ENCODE results near the gene PLIN3.
"Not testable (repeated sequence)": the region's sequence is repeated elsewhere in the genome, so short reads cannot be mapped to it uniquely, and the experiment has no call there.

Gene PLIN3, protein sequence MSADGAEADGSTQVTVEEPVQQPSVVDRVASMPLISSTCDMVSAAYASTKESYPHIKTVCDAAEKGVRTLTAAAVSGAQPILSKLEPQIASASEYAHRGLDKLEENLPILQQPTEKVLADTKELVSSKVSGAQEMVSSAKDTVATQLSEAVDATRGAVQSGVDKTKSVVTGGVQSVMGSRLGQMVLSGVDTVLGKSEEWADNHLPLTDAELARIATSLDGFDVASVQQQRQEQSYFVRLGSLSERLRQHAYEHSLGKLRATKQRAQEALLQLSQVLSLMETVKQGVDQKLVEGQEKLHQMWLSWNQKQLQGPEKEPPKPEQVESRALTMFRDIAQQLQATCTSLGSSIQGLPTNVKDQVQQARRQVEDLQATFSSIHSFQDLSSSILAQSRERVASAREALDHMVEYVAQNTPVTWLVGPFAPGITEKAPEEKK
- 19.1 reads per million, percentile 46 among the genes with 10 or more reads in this experiment for total RNA-seq

DNA sequence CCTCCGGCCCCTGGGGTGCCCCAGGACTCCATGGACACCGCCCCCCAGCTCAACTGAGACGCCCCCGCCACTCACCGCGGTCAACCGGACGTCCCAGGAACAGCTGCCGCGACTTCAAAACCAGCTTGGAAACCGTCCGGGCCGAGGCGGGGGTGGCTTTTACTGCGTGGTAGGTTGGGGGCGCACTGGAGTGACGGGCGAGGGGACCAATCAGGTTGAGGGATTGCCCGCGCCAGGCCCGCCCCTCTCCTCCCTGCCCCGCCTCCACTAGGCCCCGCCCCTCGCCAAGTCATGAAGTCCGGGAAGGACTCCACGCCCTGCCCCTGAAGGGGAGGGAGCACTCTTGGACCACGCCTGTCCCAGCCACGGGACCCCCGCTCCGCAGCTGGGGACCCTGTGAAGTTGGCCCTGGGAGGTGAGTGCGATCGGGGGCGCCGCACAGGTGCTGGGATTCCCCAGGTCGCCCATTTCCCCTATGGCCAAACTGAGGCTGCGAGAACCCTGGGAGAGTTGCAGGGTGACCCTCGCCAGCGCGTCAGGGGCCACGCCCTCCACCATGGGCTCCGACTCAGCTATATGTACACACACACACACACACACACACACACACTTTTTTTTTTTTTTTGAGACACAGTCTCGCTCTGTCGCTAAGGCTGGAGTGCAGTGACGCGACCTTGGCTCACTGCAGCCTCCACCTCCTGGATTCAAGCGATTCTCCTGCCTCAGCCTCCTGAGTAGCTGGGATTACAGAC is at the start of gene PLIN3:
Gene PLIN3 (minus strand): TSS at position 134 of the 752 bp plus-strand sequence. CDS start 6,273 bp downstream, outside the sequence.
- peak; percentile 84 for DNase-seq

DNA sequence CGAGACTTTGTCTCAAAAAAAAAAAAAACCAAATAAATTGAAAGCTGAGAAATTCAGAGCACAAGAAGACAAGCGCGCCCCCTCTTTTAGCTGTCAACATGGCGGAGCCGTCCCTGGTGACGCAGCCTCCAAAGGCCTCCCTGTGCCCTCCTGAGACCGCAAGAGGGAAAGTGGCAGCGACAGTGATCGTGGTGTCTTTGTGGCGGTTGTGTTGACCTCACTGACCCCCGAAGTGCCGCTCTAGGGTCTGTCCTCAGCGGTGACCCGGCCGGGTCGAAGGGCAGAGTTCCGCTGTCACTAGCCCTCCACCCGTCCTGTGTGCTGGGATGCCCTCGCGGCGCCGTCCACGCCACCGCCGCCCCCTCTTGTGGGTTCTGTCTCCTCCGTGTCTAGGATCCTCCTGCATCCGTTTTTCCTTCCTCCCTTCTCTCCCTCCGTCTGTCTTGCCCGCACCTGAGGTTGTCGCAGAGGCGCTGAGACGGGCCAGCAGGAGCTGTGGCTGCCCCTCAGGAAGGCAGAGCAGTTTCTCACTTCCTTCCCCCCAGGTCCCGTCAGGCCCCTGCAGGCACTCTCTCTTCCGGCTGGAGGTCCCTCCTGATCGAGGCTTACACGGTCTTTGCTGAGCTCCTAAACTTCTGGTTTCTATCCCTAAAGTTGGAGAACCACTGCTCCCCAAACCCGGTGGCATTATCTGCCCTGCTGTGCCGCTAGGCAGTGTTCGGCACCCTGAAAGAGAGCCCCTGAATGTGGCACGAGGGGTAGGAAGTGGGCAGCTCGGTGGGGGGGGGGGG is 49.0 kb upstream of the PLIN3 start:
- DNase-seq, result no peak

DNA sequence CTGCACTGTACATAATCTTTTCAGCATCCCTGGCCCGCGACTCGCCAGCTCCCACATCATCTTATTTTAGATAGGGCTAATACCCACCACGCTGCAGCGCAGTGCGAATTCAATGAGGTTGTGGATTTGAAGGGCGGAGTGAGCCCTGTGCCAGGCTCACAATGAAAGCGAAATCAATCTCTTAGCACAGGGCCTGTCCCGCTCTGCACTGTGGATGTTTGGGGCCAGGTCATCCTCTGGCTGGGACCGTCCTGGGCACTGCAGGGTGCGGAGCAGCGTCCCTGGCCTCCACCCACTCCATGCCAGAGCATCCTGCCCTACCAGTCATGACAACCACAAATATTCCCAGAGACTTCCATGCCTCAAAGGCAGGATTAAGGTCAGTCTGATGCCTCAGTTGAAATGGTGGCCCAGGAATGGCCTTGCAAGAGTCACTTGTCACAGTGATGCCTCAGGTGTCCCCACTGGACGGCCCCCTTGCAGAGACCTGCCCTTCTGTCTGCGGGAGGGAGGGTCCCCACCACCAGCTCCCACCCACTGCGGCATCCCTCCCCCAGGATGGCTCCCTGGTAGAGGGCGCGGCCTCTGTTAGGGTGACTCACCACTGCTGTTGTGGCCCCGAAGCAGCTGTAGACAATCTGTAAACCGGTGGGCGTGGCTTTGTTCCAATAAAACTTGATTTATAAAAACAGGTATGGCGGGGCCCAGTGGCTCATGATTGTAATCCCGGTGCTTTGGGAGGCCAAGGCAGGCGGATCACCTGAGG is 47.5 kb upstream of the PLIN3 start:
- peak; percentile 73 for DNase-seq

DNA sequence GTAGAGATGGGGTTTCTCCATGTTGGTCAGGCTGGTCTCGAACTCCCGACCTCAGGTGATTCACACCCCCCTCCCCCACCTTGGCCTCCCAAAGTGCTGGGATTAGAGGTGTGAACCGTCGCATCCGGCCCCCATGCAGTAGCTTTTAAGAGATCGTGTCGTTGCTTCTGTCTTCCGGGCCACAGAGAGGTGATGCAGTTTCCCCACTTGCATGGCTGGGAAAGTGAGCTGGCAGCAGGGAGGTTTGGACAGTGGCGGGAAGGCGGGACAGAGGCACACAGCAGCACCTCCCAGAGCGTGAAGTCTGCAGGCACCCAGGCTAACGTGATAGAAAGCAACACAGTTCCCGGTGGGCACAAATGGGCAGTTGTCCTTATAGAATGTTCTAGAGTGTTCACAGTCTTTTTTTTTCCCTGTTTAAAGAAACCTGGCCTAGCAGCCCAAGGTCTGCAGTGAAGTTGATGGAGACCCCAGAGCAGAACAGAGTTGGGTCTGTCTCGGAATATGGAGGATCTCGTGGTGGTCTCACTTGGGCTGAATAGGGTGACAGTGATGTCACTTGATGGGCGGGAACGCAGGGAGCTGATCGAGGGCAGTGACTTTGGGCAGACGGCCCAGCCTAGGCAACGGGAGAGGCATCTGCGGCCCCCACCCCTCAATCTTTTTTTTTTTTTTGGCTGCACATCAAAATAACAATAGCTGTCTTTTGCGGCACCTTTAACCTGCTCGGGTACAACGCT is 46.7 kb upstream of the PLIN3 start:
- no peak for DNase-seq

DNA sequence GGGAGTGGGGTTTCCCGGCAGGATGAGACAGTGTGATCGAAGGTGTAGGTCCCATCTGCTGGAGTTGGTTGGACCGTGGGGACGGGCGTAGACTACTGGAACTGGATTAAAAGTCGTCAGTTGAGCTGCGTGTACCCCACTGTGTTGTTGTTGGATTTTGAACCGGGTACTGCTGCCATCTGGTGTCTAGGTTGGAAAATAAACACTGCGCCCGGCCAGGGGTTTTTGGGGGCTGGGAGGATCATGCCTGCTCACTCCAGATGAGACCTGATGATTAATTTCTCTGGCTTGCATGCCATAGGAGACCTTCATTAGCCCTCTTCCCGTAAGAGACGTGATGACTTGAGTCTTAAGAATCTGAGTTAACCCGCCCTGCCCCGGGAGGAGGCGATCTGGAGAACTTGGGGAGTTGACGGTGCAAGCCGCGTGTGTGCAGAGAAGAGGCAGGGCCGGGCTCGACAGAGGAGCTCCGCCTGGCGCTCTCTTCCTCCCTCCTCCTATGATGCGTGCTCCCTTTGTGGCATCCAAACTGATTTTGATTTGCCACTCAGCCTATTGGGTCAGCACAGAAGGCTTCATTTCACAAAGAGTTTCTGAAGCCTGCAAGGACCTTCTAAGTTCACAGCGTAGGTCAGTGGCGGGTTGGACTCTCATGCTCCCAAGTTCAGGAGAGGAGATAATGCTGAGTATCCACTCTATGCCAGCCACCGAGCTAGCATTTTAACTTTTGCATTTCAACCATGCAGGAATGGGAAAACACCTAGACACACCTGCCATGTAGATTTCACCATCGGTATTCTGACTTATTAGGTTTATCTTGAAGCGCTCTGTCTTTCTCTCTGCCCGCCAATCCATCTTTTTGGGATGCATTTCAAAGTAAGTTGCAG is 44.6 kb upstream of the PLIN3 start:
- peak; percentile 59 for DNase-seq

DNA sequence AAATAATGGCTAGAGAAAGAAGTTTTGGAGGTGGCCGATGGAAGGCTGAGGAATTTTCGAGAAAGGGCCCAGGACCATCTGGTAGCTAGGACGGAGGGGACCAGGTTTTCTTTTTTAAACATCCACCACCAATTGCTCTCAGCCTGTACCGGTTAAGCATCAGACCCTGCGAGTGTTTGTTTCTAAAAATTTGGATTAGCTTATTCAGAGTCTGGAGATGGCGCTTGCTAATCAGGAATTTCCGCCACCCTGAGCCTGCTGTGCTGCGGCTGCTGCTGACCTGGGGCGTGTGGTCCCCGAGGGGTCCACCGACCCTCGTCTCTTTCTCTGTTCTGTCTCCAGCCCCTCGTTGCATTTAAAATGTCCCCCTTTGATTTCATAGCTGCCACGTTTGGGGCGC is 43.8 kb upstream of the PLIN3 start:
- no peak for DNase-seq

DNA sequence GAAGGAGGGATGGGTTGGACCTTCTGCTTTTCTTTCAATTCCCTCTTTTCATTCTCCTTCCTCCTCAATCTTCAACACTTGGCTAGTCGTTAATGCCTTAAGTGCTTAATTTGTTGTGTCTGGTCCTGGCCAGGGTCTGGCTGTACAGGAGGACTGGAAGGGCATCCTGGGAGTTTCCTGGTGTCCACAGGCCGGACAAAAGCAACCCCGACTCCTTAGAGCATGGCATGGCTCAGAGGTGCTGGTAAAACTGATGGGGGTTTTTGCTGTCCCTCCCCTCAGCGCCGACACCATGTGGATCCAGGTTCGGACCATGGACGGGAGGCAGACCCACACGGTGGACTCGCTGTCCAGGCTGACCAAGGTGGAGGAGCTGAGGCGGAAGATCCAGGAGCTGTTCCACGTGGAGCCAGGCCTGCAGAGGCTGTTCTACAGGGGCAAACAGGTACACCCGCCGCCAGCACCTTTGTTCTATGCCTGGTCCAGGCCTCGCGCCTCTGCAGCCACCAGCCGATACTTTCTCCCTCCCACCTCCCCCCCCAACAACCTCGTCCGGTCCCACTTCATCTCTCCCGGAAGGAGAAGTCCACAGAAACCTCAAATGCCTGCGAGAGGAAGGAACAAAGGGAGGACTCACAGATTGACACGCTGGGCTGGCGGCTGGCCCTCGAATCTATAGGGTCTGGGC is 43.3 kb upstream of the PLIN3 start:
- DNase-seq, result no peak

DNA sequence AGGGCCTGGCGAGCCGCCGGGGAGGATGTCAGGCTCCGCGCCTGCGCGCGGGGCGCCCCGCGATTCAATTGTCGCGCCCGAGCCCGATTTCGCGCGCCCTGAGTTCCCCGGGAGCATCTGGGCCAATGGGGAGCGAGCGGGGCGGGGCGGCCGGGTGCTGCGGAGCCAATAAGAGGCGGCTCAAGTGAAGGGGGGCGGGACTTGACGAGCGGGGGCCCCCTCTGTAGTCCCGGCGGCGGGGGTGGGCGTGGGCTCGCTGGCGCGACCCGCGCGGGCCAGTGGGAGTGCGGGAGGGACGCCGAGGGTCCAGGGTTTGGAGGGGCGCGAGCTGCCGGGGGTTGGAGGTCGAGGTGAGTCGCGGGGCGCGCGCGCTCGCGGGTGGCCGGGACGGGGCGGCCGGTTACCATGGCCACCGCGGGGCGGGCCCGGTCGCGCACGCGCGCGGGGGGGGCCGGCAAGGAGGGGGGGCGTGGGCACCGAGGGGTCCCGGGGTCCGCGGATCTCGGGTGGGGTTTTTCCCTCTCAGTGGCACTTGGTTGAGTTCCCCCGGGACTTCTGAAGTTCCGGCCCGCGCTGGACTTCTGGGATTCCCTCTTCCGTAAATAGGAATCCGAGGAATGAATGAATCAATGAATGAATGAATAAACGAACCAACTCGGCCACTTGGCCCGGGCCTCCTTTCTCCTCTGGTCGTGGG is 42.6 kb upstream of the PLIN3 start:
- peak; percentile 94 for DNase-seq

DNA sequence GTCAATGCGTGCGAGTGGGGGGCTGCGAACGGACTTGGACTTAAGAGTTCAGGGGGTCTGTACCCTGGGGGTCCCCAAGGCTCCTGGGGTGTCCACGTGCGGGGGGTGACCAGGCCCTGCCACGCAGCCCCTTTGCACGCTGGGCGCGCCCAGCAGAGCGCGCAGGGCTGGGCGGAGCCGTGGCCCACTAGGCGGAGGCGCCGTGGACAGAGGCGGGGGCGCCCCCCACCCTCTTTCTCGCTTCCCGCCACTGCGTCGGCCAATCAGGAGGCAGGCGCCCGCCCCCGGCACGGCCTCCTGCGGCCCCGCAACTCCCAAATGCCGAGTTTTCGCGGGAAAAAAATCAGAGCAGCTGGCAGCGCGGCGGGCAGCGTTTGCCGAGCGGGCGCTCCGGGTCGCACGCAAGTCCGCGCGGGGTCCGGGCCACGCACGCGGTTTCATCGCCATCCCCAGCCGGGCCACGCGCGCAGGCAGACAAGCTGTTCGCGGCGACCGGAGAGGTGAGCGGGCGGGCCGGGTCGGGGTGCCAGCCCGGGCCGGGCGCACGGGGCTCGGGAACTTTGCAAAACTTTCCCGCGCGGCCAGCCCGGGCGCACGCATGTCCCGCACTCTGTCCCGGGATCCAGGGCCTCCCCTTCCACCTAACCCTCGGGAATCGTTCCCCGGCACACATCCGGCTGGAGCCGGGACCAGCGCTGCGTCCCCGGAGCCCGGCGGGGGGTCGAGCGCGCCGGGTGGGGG is 41.9 kb upstream of the PLIN3 start, which contains the start of gene UHRF1:
Gene UHRF1 (plus strand): TSS at position 346 of the 741 bp plus-strand sequence. CDS start 1,385 bp downstream, outside the sequence.
- no peak for DNase-seq

DNA sequence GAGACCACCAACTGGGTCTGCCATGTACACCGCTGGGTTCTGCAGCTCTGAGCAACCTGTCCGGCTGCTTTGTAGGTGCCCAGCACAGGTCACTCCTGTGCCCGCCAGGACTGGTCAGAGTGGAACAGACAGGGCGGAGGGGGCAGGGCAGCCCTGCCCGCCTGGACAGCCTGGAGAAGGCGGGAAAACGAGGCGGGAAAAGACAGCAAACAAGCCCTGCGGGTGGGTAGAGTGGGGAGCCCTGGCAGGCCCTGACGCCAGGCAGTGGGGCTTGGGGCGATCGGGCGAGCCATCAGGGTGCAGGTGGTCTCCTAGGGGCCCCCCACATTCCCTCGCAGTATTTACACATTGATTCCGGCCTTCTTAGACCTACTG is 41.3 kb upstream of the PLIN3 start:
- DNase-seq, result no peak

DNA sequence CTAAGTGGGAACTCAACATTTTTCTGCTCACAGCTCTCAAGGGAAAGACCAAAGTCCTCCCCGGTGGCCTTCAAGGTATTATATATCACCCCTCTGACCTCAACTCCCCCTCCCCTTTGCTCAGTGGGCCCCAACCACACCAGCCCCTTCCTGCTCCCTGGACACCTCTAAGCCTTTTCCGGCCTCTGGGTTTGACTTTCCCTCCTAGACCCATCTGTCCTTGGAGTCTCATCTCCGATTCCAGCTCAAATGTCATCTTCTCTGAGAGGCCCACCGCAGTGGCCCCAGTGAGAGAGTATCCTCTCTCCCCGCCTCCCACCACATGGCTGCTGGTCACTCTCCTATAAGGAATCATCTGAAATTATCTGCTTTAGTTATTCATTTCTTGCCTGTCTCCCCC is 40.9 kb upstream of the PLIN3 start:
- no peak for DNase-seq

DNA sequence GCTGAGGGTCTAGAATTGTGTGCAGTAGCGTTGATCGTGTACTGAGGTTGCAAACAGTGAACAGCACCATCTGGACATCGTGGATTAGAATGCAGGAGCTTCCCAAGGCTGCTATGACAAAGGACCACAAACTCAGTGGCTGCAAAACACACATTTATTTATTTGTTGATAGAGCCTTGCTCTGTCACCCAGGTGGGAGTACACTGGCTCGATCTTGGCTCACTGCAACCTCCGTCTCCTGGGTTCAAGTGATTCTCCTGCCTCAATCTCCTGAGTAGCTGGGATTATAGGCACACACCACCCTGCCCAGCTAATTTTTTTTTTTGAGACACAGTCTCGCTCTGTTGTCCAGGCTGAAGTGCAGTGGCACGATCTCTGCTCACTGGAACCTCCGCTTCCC is 39.5 kb upstream of the PLIN3 start:
- DNase-seq, result no peak

DNA sequence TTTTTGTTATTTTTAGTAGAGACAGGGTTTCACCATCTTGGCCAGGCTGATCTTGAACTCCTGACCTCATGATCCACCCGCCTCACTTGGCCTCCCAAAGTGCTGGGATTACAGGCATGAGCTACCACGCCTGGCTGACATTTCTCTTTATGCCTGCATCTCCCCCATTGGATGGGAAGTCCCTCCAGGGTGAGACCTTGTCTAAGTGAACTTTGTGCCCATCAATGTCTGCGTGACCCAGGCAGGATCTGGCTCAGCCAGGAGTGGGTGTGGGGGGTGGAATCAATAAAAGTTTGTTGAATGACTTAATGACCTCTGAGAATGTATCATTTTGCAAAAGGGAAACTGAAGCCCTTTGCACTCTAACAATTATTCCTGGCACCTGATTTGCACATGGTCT is 37.0 kb upstream of the PLIN3 start:
- DNase-seq, result no peak

DNA sequence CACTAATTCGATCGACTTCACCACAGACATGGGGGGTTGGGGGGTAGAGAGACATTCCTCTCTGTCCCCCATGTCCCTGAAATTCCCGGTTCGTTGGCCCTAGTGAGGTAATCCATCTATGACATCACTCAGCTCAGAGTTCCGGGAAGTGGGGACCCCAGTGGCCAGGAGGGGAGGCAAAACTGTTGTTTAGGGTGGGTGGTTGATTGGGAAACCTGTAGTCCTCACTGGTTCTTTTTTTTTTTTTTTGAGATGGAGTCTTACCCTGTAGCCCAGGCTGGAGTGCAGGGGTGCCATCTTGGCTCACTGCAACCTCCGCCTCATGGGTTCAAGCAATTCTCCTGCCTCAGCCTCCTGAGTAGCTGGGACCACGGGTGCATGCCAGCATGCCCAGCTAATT is 35.3 kb upstream of the PLIN3 start, which contains the start of gene ARRDC5:
Gene ARRDC5 (minus strand): TSS at position 101 of the 400 bp plus-strand sequence. CDS start 71 bp downstream, at position 30.
- no peak for DNase-seq

DNA sequence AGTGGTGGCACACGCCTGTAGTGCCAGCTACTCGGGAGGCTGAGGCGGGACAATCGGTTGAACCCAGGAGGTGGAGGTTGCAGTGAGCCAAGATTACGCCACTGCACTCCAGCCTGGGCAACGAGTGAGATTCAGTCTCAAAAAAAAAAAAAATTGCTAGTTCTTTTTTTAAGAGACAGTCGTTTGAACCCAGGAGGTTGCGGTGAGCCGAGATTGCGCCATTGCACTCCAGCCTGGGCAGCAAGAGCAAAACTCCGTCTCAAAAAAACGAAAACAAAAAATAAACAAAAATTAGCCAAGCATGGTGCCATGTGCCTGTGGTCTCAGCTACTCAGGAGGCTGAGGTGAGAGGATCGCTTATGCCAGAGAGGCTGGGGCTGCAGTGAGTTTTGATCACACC is 33.4 kb upstream of the PLIN3 start:
- DNase-seq, result not testable (repeated sequence)

DNA sequence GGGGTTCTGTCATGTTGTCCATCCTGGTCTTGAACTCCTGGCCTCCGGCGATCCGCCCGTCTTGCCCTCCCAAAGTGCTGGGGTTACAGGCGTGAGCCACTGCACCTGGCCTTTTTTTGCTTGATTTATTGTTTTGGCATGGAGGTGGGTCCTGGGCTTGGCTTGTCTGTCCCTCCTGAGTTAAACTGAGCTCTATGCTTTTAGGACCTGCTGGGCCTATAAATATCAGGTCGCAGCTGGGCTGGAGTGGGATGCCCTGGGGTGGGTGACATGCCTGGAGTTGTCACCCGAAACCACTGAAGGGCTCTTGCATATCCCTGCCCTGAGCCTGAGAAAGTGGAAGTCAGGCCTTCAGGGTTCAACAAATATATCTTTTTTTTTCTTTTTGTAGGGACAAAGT is 29.7 kb upstream of the PLIN3 start:
- no peak for DNase-seq

DNA sequence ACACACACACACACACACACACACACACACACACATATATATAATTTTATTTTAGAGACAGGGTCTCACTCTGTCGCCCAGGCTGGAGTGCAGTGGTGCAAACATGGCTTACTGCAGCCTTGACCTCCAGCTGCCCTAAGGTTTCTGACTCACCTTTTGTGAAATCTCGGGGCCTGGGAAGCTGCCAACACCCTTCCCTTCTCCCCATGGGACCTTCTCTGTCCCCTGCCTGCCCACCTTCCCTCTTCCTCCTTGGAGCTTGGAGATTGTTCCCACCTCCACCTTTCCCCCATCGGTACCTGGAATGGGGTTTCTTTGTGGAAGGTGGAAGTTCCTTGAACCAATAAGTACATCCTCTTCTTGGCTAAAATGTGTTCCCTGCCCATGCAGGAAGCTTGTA is 28.9 kb upstream of the PLIN3 start:
- no peak for DNase-seq

DNA sequence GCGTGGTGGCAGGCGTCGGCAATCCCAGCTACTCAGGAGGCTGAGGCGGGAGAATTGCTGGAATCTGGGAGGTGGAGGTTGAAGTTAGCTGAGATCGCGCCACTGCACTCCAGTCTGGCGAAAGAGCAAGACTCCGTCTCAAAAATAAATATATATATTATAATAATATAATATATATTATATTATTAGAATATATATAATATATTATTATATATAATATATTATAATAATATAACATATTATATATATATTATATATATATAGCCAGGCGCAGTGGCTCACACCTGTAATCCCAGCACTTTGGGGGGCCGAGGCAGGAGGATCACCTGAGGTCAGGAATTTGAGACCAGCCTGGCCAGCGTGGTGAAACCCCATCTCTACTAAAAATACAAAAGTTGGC is 25.5 kb upstream of the PLIN3 start:
- not testable (repeated sequence) for DNase-seq

Data from effector CD4-positive, alpha-beta T cell (primary cell).